VCaP (cell line): ENCODE measurements around the gene ANK3.

Experiments
- H3K27ac ChIP-seq: fragments of 450-650 bp; 2 replicates; pipeline ENCODE4 v1.5.1; 2017
- TF ChIP-seq, protein P1 (sequence below): fragments of 450-650 bp; conservative IDR thresholded peaks from 2 replicates; pipeline ENCODE4 v1.5.1; 2017; ENCODE audit warnings: mild to moderate bottlenecking, moderate library complexity

ANK3 gene

DNA sequence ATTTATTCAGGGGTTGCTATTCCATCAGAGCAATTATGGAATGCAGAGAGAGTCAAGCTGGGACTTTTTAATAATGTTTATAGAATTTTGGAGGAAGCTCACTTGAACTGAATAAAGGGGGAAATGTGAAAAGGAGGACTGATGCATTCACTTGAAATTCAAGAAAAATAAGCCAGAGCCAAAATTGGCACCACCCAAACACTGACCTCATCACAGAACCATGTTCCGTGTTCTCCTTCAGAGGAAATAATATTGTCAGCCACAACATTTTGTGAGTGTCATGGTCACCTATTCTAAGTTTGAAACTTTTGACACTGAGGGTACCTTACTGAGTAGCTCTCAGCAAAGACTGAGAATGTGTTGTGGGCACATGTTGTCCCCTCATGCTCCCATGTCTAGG is 207.0 kb downstream of the ANK3 start:
- no peak overlapping the region for H3K27ac ChIP-seq
- TF ChIP-seq, protein P1, sequence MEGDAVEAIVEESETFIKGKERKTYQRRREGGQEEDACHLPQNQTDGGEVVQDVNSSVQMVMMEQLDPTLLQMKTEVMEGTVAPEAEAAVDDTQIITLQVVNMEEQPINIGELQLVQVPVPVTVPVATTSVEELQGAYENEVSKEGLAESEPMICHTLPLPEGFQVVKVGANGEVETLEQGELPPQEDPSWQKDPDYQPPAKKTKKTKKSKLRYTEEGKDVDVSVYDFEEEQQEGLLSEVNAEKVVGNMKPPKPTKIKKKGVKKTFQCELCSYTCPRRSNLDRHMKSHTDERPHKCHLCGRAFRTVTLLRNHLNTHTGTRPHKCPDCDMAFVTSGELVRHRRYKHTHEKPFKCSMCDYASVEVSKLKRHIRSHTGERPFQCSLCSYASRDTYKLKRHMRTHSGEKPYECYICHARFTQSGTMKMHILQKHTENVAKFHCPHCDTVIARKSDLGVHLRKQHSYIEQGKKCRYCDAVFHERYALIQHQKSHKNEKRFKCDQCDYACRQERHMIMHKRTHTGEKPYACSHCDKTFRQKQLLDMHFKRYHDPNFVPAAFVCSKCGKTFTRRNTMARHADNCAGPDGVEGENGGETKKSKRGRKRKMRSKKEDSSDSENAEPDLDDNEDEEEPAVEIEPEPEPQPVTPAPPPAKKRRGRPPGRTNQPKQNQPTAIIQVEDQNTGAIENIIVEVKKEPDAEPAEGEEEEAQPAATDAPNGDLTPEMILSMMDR = no peak

DNA sequence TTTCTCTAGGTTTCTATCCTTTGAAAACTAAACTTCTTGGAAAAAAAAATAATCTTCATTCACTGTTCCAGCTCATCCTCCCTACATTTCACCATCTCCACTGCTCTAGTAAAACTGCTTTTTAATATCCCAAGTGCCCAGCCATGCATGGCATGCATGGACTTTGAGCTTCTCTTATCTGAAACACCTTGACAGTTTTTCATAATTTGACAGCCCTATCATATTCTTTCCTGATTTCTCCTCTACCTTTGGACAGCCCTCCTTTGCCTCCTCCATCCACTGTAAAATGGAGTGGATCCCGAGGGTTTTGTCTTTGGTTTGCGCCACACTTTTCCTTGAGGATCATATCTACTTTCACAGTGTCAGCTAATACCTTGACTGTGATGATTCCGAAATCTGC is 212.8 kb downstream of the ANK3 start:
- TF ChIP-seq, protein P1 = no peak
- peak overlapping the region; percentile 72 for H3K27ac ChIP-seq

DNA sequence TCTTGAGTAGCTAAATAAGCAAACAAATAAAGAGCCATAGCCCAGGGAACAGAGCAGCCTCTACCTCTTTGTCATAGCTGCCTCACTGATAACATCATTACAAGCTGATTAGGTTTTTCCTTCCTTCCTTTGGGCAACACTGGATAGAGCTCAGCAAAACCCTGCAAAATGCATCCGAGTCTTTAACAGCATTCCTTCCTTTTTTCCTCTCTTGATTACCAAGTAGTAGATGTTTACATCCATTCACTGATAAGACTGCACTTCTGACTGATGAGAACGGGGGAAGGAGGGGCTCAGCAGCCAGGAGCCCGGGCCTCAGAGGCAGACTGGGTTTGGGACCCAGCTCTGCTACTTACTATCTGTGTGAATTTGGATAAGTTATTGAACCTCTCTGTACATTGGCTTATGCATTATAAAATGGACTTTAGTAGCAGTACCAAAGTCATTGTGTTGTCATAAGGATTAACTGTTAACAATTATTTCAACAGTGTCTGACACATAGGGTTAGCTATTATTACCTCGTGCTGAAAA is 214.2 kb downstream of the ANK3 start:
- peak overlapping the region; percentile 72 for H3K27ac ChIP-seq
- TF ChIP-seq, protein P1 = no peak

DNA sequence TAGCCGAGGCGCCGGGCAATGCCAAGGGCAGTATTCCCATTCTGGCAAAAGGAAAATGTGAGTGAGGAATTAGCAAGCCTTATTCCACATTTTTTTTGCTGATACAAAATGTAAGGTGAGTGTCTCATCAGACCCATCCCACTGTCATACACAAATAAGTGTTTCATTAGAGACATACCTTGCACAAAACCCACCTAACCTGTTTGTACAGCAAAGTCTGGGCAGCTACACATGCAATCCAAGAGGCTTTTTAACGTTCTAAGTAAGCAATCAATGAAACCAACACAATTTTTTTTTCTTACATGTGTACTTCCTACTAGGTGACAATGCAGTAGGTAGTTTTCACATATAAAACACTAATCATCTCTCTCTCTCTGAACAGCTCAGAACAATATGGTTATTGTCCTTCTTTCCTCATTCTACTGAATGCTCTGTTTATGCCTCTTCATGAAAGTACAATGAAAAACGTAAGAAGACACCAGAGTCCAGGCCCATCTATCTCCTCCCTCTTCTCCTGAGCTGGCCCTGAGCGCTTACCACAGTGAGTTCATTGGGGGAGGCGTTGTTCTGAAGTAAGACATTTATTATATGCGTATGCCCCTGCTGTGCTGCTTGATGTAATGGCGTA is 217.2 kb downstream of the ANK3 start:
- TF ChIP-seq, protein P1 = no peak
- H3K27ac ChIP-seq = peak overlapping the region; percentile 72

DNA sequence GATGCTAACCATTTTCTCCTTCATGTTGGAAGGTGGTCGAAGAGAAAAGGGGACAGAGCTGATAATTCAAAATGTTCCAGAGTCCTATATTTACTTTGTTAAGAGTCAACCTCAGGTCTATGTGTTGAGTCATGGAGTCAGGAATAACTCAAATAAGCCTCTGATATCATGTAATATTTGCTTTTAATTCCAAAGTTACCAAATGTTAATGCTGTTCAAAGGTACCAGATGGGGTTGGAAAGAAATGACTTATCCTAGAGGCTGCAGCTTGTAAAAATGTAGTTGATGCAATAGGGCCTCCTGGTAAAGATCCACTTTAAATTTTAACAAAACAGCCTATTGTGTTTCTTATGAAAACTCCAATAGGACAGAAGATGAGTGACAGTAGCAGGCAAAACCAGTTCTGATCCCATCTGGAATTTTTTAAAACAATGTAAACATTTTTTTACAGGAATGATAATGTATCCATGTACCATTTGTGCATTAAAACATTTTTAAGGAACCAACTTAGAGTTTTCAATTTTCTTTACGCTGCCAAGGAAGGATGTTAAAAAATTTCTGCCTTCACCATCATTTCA is 218.2 kb downstream of the ANK3 start:
- TF ChIP-seq, protein P1 = no peak
- H3K27ac ChIP-seq = peak overlapping the region; percentile 72

DNA sequence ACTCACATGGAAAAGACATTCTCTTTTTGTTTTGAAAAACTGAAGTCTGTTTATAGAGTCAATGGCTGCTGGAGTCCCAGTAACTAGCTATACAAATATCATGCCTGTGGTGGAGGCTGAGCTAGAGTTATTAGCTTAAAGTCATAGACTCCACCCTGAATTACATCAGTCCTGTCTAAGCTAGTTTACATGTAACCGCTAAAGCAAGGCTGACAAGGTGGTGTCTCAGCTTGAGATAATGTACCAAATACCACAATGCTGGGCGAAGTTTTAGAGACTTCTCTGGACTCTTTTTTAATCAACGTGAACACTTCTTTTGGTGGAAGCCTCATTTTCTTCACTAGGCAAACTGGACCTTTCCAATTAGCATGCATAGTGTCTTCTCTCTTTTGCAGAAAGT is 219.4 kb downstream of the ANK3 start:
- no peak overlapping the region for H3K27ac ChIP-seq
- TF ChIP-seq, protein P1 = no peak

DNA sequence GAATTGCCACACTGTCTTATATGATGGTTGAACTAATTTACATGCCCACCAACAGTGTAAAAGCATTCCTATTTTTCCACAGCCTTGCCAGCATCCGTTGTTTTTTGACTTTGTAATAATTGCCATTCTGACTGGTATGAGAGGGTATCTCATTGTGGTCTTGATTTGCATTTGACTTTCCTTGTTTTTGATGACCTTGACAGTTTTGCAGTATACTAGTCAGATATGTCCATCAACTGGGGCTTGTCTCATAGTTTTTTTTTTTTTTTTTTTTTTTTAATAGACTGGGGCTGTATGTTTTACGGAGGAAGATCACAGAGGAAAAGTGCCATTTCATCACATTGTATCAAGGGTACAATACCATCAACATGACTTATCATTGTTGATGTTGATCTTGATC is 220.6 kb downstream of the ANK3 start:
- TF ChIP-seq, protein P1 = no peak
- no peak overlapping the region for H3K27ac ChIP-seq
